ENCODE data around the gene PPP1CA. TPM values are rescaled to one million over a fixed set of nuclear protein-coding genes. Genes with fewer than 3 reads are reported as not detected.

PPP1CA gene
- total and polyA plus RNA-seq, 2 donors (not counting 1 experiment from before 2014, with no cell fraction given), result 218 to 251 TPM

GRCh38 chr11:67410369-67410831, 8.7 kb upstream of the PPP1CA start:
- H3K4me1 ChIP-seq (ENCODE audit: control insufficient read depth in 2 of 2, insufficient read depth in 2 of 2, low read length in 2 of 2), result peaks cover 91 to 98% of the 10 kb centered on the region in 2 donors
- intact Hi-C loops (cut with micrococcal nuclease), result no loop called here
- no peak for ATAC-seq (ENCODE audit: low read depth)
- peak overlapping the region; percentile 83 to 88 for H3K27ac ChIP-seq (ENCODE audit: low read length in 2 of 2)
- H3K36me3 ChIP-seq (replicated peaks in 1 of 2; ENCODE audit: control extremely low read depth in 1 of 2, control insufficient read depth in 1 of 2, extremely low read depth in 1 of 2, insufficient read depth in 2 of 2, low read length in 1 of 2), result peaks cover 0 to 42% of the 10 kb centered on the region in 2 experiments
- peak overlapping the region in 4 of 5 experiments; percentile 40 to 80 (median 56) for H3K4me3 ChIP-seq (ENCODE audit: control extremely low read depth in 1 of 5, extremely low read depth in 1 of 5, insufficient read depth in 1 of 5, low read depth in 2 of 5, low read length in 4 of 5)
- Mint-ChIP-seq H3K27me3 (no peaks in the 10 kb centered on the region), H3K9me3 (ENCODE audit: insufficient read depth) (no peaks in the 10 kb centered on the region), H3K27ac (peak overlapping the region; percentile 100), H3K4me1 (peaks cover 86% of the 10 kb centered on the region), H3K4me3 (peak overlapping the region; percentile 91)
- TF ChIP-seq CTCF (IDR thresholded peaks at IDR 0.05), result no peak
- no peak for TF ChIP-seq EZH2 (IDR thresholded peaks at IDR 0.05; ENCODE audit: borderline replicate concordance, insufficient read depth, low read depth, low read length, poor library complexity, severe bottlenecking)
- peak overlapping the region; percentile 89 for H3K4me2 ChIP-seq (replicated peaks; ENCODE audit: low read depth, low read length, poor library complexity, severe bottlenecking)
- DNase-seq, result no peak
- 53% methylated on average over 4 of the region's 15 CpGs for WGBS (ENCODE audit: insufficient coverage)
- POLR2A ChIA-PET, result interaction anchor here (1.3 to 4.8 kb wide), 5 partner anchors 7 to 55 kb away, joined by 4 to 79 read pairs (median 71); partner anchors contain the start of genes PPP1CA, PTPRCAP and TBC1D10C
- peaks cover 0 to 2% (median 0%) of the 10 kb centered on the region in 3 donors for H3K9me3 ChIP-seq (ENCODE audit: control extremely low read depth in 1 of 3, control insufficient read depth in 2 of 3, insufficient read depth in 1 of 3, low read length in 2 of 3)
- H3K79me2 ChIP-seq (ENCODE audit: control insufficient read depth, insufficient read depth, low read length), result peaks cover 50% of the 10 kb centered on the region
- H3K9ac ChIP-seq (ENCODE audit: low read length), result peak overlapping the region; percentile 73
- peaks cover 31% of the 10 kb centered on the region for H4K20me1 ChIP-seq (ENCODE audit: control insufficient read depth, insufficient read depth, low read length, poor library complexity, severe bottlenecking)
- H3K27me3 ChIP-seq (replicated peaks in 1 of 4; ENCODE audit: control extremely low read depth in 1 of 4, control insufficient read depth in 3 of 4, insufficient read depth in 4 of 4, low read length in 3 of 4), result no peaks in the 10 kb centered on the region
- no peak overlapping the region for H2AFZ ChIP-seq (ENCODE audit: insufficient read depth, low read depth, low read length, poor library complexity, severe bottlenecking)
- CTCF ChIA-PET, result no interaction called here

DNA sequence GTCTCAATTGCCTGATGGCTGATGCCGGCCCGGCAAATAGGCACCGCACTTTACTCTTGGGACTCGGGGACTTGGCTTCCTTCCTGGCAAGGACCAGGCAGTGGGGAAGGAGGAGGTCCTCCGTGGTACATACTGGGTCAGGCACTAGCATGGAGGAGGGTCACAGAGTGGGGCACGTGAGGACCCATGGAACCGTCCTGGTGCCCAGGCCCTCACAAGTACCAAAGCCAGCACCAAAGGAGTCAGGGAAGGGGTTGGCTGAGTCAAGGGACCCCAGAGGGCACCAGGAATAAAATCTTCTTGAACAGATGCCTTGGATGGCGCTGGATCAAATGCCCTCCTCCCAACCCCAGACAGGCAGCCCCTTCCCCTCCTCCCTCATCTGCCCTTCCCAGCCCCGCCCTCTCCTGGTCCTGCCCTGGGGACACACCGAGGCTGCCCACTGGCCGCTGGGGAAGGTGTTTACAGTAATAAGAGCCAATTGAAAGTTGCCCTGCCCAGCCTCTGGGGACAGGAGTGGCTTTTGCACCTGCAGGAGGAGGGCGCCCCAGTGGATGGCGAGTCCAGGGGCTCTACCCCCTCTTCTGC, 8.2 kb upstream of the PPP1CA start:
- no peaks in the 10 kb centered on the region for H3K27me3 ChIP-seq (replicated peaks in 1 of 4; ENCODE audit: control extremely low read depth in 1 of 4, control insufficient read depth in 3 of 4, insufficient read depth in 4 of 4, low read length in 3 of 4)
- peak overlapping the region in 4 of 5 experiments; percentile 40 to 80 (median 56) for H3K4me3 ChIP-seq (ENCODE audit: control extremely low read depth in 1 of 5, extremely low read depth in 1 of 5, insufficient read depth in 1 of 5, low read depth in 2 of 5, low read length in 4 of 5)
- intact Hi-C loops (cut with micrococcal nuclease), result loop anchor here (1.0 to 10.0 kb wide), 2 partner anchors 9 to 175 kb away; partner anchors contain the start of gene GSTP1
- Mint-ChIP-seq H3K27ac (peak overlapping the region; percentile 100), H3K4me3 (peak overlapping the region; percentile 91), H3K4me1 (peaks cover 87% of the 10 kb centered on the region), H3K9me3 (ENCODE audit: insufficient read depth) (no peaks in the 10 kb centered on the region), H3K27me3 (no peaks in the 10 kb centered on the region)
- peak; percentile 70 for DNase-seq
- peak overlapping the region; percentile 73 for H3K9ac ChIP-seq (ENCODE audit: low read length)
- ChIA-PET POLR2A (interaction anchor here (1.1 to 4.2 kb wide), 8 partner anchors 9 to 96 kb away, joined by 3 to 78 read pairs (median 10); partner anchors contain the start of genes CORO1B, PITPNM1, PTPRCAP and TMEM134), CTCF (interaction anchor here (3.4 kb wide), 2 partner anchors 9 to 27 kb away, joined by 13 to 18 read pairs; partner anchors contain the start of gene PTPRCAP)
- H3K36me3 ChIP-seq (replicated peaks in 1 of 2; ENCODE audit: control extremely low read depth in 1 of 2, control insufficient read depth in 1 of 2, extremely low read depth in 1 of 2, insufficient read depth in 2 of 2, low read length in 1 of 2), result peaks cover 0 to 47% of the 10 kb centered on the region in 2 experiments
- peak overlapping the region; percentile 83 to 88 for H3K27ac ChIP-seq (ENCODE audit: low read length in 2 of 2)
- H3K79me2 ChIP-seq (ENCODE audit: control insufficient read depth, insufficient read depth, low read length), result peaks cover 53% of the 10 kb centered on the region
- peak; percentile 68 for ATAC-seq (ENCODE audit: low read depth)
- H3K9me3 ChIP-seq (ENCODE audit: control extremely low read depth in 1 of 3, control insufficient read depth in 2 of 3, insufficient read depth in 1 of 3, low read length in 2 of 3), result peaks cover 0 to 2% (median 0%) of the 10 kb centered on the region in 3 donors
- peaks cover 94 to 99% of the 10 kb centered on the region in 2 donors for H3K4me1 ChIP-seq (ENCODE audit: control insufficient read depth in 2 of 2, insufficient read depth in 2 of 2, low read length in 2 of 2)
- WGBS (ENCODE audit: insufficient coverage), result under 1% methylated on average over 8 of the region's 13 CpGs
- no peak overlapping the region for H2AFZ ChIP-seq (ENCODE audit: insufficient read depth, low read depth, low read length, poor library complexity, severe bottlenecking)
- no peak for TF ChIP-seq EZH2 (IDR thresholded peaks at IDR 0.05; ENCODE audit: borderline replicate concordance, insufficient read depth, low read depth, low read length, poor library complexity, severe bottlenecking)
- TF ChIP-seq CTCF (IDR thresholded peaks at IDR 0.05), result no peak
- H4K20me1 ChIP-seq (ENCODE audit: control insufficient read depth, insufficient read depth, low read length, poor library complexity, severe bottlenecking), result peaks cover 36% of the 10 kb centered on the region
- peak overlapping the region; percentile 89 for H3K4me2 ChIP-seq (replicated peaks; ENCODE audit: low read depth, low read length, poor library complexity, severe bottlenecking)

All from B cell (primary cell).